Neural cell (in vitro differentiated cells): ENCODE measurements around the gene PIGL. TPM values are rescaled to one million over a fixed set of nuclear protein-coding genes. Genes with fewer than 3 reads are reported as not detected.
"Not testable (repeated sequence)": the region's sequence is repeated elsewhere in the genome, so short reads cannot be mapped to it uniquely, and the experiment has no call there.

Experiments
- H2AFZ ChIP-seq: fragments of 200-600, 300-800 bp; sonication (generic), shearing (Covaris generic); 2 replicates; pipeline ENCODE4 v1.6.0; 2014; ENCODE audit warnings: low read depth, mild to moderate bottlenecking, antibody characterized with exemption, low read length, moderate library complexity
- H3F3A ChIP-seq: fragments of 200-600 bp; shearing (Covaris generic); 2 replicates; pipeline ENCODE4 v1.6.1; 2016; ENCODE audit warnings: mild to moderate bottlenecking, moderate library complexity, mixed read lengths, antibody characterized with exemption, low read length; ENCODE audit not compliant: insufficient read depth, poor library complexity, severe bottlenecking
- H3K27ac ChIP-seq: fragments of 200-600, 300-800 bp; sonication (generic), shearing (Covaris generic); 2 replicates; pipeline ENCODE4 v1.5.1; 2014; ENCODE audit warnings: mild to moderate bottlenecking, low read length, moderate library complexity
- H3K27me3 ChIP-seq: fragments of 300-800, 200-600 bp; sonication (generic), shearing (Covaris generic); 2 replicates; pipeline ENCODE4 v1.6.0; 2014; ENCODE audit warnings: mild to moderate bottlenecking, low read depth, low read length, moderate library complexity; ENCODE audit not compliant: insufficient read depth
- H3K36me3 ChIP-seq: fragments of 300-800, 200-600 bp; sonication (generic), shearing (Covaris generic); 2 replicates; pipeline ENCODE4 v1.5.1; 2014; ENCODE audit warnings: mild to moderate bottlenecking, antibody characterized with exemption, low read length, moderate library complexity; ENCODE audit not compliant: insufficient read depth
- H3K4me2 ChIP-seq: fragments of 300-800, 200-600 bp; sonication (generic), shearing (Covaris generic); 2 replicates; pipeline ENCODE4 v1.6.0; 2014; ENCODE audit warnings: mild to moderate bottlenecking, low read length
- H3K4me3 ChIP-seq: fragments of 300-800, 200-600 bp; sonication (generic), shearing (Covaris generic); 2 replicates; pipeline ENCODE4 v1.5.1; 2014; ENCODE audit warnings: mild to moderate bottlenecking, low read length, moderate library complexity
- H3K79me2 ChIP-seq: fragments of 200-600 bp; shearing (Covaris generic); replicated peaks from 2 replicates; pipeline ENCODE4 v1.6.0; 2014; ENCODE audit warnings: mild to moderate bottlenecking, low read length, moderate library complexity; ENCODE audit not compliant: insufficient read depth
- H3K9ac ChIP-seq: fragments of 300-800, 200-600 bp; sonication (generic), shearing (Covaris generic); 2 replicates; pipeline ENCODE4 v1.6.1; 2016; ENCODE audit warnings: mild to moderate bottlenecking, low read length, mixed read lengths
- H3K9me2 ChIP-seq: fragments of 200-600 bp; shearing (Covaris generic); 2 replicates; pipeline ENCODE4 v1.6.1; 2016; ENCODE audit warnings: mild to moderate bottlenecking, low read length, mixed read lengths; ENCODE audit not compliant: insufficient read depth
- H3K9me3 ChIP-seq: fragments of 200-600, 300-800 bp; sonication (generic), shearing (Covaris generic); 2 replicates; pipeline ENCODE4 v1.6.1; 2016; ENCODE audit warnings: mild to moderate bottlenecking, mixed run types, low read length, moderate library complexity, mixed read lengths
- H4K20me1 ChIP-seq: fragments of 200-600 bp; shearing (Covaris generic); 2 replicates; pipeline ENCODE4 v1.6.1; 2016; ENCODE audit warnings: mild to moderate bottlenecking, mixed run types; ENCODE audit not compliant: insufficient read depth
- EP300 ChIP-seq: fragments of 450-650 bp; conservative IDR thresholded peaks from 2 replicates; pipeline ENCODE4 v1.6.1; 2014; ENCODE audit warnings: antibody characterized with exemption, mild to moderate bottlenecking, moderate library complexity; ENCODE audit not compliant: poor library complexity, severe bottlenecking
- POLR2AphosphoS5 ChIP-seq: IDR thresholded peaks from 2 replicates; pipeline ENCODE4 v1.6.1; 2012
- RAD21 ChIP-seq: fragments of 450-650 bp; conservative IDR thresholded peaks from 2 replicates; pipeline ENCODE4 v1.6.1; 2014; ENCODE audit warnings: antibody characterized with exemption, mild to moderate bottlenecking, moderate library complexity
- SMC3 ChIP-seq: fragments of 450-650 bp; conservative IDR thresholded peaks from 2 replicates; pipeline ENCODE4 v1.6.1; 2014; ENCODE audit warnings: antibody characterized with exemption, mild to moderate bottlenecking, moderate library complexity; ENCODE audit not compliant: poor library complexity
- TAF1 ChIP-seq: IDR thresholded peaks from 2 replicates; pipeline ENCODE4 v1.6.1; 2012; ENCODE audit warnings: low read depth
- polyA plus RNA-seq: library from polyadenylated mRNA; depleted of rRNA; stranded (reverse); fragments of >200 nt; gene quantifications from 2 replicates; pipeline ENCODE4 v1.2.3, GENCODE V29; 2014
- TF ChIP-seq, protein P1 (sequence below): fragments of 450-650 bp; IDR thresholded peaks from 2 replicates; pipeline ENCODE4 v1.5.1; 2014; ENCODE audit warnings: antibody characterized with exemption, mild to moderate bottlenecking, moderate library complexity; ENCODE audit not compliant: poor library complexity, severe bottlenecking

Gene PIGL
- polyA plus RNA-seq, 1 donor from 2014 or later: 75.5 TPM

DNA sequence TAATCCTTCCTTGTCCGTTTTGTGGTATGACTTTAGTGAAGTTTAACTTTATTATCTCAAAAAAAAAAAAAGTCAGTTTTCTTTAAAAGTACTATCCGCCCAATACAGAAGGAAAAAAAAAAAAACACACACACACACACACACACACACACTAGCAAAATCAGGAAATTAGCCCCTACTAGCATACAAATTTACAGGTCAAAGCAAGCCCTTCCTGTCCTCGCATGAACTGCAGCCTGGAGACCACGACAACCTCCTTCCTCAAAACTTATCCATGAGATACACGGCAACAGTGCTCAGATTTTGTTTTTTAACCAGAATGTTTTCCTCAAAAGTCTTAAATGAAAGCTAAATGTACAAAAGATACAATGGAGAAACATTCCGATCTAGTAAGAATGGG is 17.9 kb upstream of the PIGL start:
- H3K79me2 ChIP-seq: peaks cover 47% of the 10 kb centered on the region
- H3F3A ChIP-seq: no peaks in the 10 kb centered on the region
- H3K9me2 ChIP-seq: no peaks in the 10 kb centered on the region
- no peak for TF ChIP-seq SMC3
- TF ChIP-seq EP300: no peak
- no peak for TF ChIP-seq RAD21
- no peak for TF ChIP-seq TAF1
- TF ChIP-seq, protein P1, sequence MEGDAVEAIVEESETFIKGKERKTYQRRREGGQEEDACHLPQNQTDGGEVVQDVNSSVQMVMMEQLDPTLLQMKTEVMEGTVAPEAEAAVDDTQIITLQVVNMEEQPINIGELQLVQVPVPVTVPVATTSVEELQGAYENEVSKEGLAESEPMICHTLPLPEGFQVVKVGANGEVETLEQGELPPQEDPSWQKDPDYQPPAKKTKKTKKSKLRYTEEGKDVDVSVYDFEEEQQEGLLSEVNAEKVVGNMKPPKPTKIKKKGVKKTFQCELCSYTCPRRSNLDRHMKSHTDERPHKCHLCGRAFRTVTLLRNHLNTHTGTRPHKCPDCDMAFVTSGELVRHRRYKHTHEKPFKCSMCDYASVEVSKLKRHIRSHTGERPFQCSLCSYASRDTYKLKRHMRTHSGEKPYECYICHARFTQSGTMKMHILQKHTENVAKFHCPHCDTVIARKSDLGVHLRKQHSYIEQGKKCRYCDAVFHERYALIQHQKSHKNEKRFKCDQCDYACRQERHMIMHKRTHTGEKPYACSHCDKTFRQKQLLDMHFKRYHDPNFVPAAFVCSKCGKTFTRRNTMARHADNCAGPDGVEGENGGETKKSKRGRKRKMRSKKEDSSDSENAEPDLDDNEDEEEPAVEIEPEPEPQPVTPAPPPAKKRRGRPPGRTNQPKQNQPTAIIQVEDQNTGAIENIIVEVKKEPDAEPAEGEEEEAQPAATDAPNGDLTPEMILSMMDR: no peak
- TF ChIP-seq POLR2AphosphoS5: no peak
- H3K9ac ChIP-seq: no peak overlapping the region
- no peaks in the 10 kb centered on the region for H3K9me3 ChIP-seq
- no peak overlapping the region for H3K4me2 ChIP-seq
- no peak overlapping the region for H3K27ac ChIP-seq
- H3K36me3 ChIP-seq: no peaks in the 10 kb centered on the region
- no peak overlapping the region for H3K4me3 ChIP-seq
- H3K27me3 ChIP-seq: no peaks in the 10 kb centered on the region
- H2AFZ ChIP-seq: no peak overlapping the region
- no peaks in the 10 kb centered on the region for H4K20me1 ChIP-seq

DNA sequence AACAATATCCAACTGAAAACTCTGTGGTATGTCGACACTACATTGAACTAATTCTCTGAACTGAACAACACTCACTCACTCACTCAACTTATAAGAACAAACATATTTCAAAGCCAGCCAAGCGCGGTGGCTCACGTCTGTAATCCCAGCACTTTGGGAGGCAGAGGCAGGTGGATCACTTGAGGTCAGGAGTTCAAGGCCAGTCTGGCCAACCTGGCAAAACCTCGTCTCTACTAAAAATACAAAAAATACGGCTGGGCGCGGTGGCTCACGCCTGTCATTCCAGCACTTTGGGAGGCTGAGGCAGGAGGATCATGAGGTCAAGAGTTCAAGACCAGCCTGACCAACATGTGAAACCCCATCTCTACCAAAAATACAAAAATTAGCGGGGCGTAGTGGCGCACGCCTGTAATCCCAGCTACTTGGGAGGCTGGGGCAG is 15.3 kb upstream of the PIGL start:
- H3K79me2 ChIP-seq: peaks cover 63% of the 10 kb centered on the region
- H4K20me1 ChIP-seq: not testable (repeated sequence)

DNA sequence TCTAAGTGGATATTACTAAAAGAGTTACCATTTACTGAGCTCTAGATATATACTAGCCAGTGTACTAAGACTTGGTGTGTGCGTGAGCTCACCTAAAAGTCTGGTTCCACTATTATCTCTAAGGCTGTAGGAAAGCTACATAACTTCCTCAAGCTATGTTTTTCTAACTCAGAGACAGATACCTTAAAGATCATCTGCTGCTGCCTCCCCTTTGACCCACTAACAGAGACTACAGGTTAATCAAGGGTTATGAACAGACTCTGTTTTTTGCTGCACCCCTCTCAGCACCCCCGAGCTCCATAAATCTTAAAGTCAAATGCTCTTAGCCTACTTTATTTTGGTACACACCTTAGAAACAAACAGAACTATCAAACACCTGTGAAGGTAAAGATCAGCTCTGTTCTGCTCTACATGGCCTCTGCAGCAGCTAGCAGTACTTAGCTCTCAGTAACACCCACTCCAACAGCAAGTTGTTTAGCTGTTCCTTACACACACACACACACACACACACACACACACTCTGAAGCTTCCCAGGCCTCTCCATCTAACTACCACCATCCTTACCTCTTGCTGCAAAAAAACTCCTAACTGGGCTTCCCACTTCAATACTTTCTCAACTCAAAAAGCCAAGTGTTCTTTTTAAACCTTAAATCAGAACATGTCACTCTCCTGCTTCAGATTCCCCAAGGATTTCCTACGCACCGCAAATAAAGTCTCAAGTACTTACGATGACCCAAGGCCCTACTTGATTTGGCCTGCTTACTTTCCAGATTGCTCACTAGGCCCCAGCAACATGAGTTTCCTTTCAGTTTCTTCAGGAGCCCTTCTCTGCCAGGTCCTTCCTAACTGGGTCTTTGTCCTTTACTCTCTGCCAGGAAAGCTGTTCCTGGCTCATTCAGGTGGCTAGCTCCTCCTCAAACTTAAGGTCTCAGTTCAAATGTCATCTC is 14.2 kb upstream of the PIGL start:
- not testable (repeated sequence) for H3F3A ChIP-seq, H3K27me3 ChIP-seq, H3K27ac ChIP-seq, H4K20me1 ChIP-seq, H3K9ac ChIP-seq, H2AFZ ChIP-seq, H3K9me3 ChIP-seq, H3K36me3 ChIP-seq, H3K4me2 ChIP-seq, H3K4me3 ChIP-seq, H3K9me2 ChIP-seq
- H3K79me2 ChIP-seq: peaks cover 65% of the 10 kb centered on the region

More for the DNA sequence above, 15.3 kb upstream of the PIGL start:
- H2AFZ ChIP-seq, H3K36me3 ChIP-seq, H3K4me2 ChIP-seq, H3K9me2 ChIP-seq, H3F3A ChIP-seq, H3K27me3 ChIP-seq, H3K27ac ChIP-seq, H3K9me3 ChIP-seq, H3K9ac ChIP-seq, H3K4me3 ChIP-seq: not testable (repeated sequence)

DNA sequence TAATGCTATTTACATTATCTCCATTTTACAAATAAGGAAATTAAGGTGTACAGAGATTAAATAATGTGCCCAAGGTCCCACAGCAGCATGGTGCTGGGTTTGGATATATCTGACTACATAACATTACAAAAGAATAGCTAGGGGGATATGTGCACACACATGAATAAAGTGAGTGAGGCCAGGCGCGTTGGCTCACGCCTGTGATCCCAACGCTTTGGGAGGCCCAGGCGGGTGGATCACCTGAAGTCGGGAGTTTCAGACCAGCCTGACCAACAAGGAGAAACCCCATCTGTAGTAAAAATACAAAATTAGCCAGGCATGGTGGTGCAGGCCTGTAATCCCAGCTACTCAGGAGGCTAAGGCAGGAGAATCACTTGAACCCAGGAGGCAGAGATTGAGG is 12.2 kb upstream of the PIGL start:
- not testable (repeated sequence) for H3K27ac ChIP-seq, H2AFZ ChIP-seq, H3K9me3 ChIP-seq, H3K36me3 ChIP-seq, H3F3A ChIP-seq, H3K4me2 ChIP-seq, H3K4me3 ChIP-seq, H4K20me1 ChIP-seq, H3K27me3 ChIP-seq, H3K9ac ChIP-seq, H3K9me2 ChIP-seq
- H3K79me2 ChIP-seq: peaks cover 68% of the 10 kb centered on the region
